Hippocampal formation (tissue), 2 donors: ENCODE results near the gene CAMTA1.
A peak's percentile ranks its signal among the peaks of the same experiment; 100 is the strongest.
"Not testable (repeated sequence)": the region's sequence is repeated elsewhere in the genome, so short reads cannot be mapped to it uniquely, and the experiment has no call there.

ENCODE experiments used
- DNase-seq, 2 donors: peaks; one replicate each; lab custom pipeline; 2025; lab: John Stamatoyannopoulos, UW

The CAMTA1 gene, protein sequence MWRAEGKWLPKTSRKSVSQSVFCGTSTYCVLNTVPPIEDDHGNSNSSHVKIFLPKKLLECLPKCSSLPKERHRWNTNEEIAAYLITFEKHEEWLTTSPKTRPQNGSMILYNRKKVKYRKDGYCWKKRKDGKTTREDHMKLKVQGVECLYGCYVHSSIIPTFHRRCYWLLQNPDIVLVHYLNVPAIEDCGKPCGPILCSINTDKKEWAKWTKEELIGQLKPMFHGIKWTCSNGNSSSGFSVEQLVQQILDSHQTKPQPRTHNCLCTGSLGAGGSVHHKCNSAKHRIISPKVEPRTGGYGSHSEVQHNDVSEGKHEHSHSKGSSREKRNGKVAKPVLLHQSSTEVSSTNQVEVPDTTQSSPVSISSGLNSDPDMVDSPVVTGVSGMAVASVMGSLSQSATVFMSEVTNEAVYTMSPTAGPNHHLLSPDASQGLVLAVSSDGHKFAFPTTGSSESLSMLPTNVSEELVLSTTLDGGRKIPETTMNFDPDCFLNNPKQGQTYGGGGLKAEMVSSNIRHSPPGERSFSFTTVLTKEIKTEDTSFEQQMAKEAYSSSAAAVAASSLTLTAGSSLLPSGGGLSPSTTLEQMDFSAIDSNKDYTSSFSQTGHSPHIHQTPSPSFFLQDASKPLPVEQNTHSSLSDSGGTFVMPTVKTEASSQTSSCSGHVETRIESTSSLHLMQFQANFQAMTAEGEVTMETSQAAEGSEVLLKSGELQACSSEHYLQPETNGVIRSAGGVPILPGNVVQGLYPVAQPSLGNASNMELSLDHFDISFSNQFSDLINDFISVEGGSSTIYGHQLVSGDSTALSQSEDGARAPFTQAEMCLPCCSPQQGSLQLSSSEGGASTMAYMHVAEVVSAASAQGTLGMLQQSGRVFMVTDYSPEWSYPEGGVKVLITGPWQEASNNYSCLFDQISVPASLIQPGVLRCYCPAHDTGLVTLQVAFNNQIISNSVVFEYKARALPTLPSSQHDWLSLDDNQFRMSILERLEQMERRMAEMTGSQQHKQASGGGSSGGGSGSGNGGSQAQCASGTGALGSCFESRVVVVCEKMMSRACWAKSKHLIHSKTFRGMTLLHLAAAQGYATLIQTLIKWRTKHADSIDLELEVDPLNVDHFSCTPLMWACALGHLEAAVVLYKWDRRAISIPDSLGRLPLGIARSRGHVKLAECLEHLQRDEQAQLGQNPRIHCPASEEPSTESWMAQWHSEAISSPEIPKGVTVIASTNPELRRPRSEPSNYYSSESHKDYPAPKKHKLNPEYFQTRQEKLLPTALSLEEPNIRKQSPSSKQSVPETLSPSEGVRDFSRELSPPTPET (N-terminal part only)

DNA sequence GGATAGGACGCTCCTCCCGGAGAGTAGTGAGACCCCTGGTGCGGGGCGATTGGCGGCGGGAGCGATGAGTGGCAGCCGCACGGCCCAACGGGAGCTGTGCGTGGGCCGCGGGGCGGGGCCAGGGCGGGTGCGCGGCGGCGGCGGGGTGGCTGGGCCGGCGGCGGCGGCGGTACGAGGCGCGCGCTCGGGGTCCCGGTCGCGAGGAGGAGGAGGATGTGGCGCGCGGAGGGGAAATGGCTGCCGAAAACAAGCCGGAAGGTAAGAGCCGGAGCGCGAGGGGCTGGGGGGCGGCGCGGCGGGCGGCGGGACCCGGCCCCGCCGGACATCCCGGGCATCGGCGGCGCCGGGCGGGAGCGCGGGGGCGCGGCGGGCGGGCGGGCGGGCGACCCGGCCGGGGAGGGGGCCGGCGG lies at the start of gene CAMTA1:
CAMTA1 (plus strand) TSS at position 137 of the 410 bp plus-strand sequence; CDS start at position 214, 77 bp downstream.
- DNase-seq = no peak

DNA sequence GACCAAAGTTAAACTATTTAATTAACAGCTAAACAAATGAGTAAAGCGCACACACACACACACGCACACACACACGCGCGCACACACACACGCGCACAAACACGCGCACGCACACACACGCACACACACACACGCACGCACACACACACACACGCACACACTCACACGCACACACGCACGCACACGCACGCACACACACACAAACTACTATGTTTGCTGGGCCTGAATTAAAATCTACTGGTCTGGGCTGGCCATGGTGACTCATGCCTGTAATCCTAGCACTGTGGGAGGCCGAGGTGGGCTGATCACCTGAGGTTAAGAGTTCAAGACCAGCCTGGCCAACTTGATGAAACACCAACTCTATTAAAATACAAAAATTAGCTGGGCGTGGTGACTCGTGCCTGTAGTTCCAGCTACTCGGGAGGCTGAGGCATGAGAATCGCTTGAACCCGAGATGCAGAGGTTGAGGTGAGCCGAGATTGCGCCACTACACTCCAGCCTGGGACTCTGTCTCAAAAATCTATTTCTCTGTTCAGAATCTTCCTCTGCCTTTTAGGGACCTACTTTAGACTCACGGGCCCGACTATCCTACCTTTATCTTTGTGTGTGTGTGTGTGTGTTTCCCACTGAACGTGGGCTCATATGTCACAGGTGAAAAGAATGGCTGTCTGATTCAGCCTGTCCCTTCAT lies 46.1 kb upstream of the CAMTA1 start:
- no peak for DNase-seq

DNA sequence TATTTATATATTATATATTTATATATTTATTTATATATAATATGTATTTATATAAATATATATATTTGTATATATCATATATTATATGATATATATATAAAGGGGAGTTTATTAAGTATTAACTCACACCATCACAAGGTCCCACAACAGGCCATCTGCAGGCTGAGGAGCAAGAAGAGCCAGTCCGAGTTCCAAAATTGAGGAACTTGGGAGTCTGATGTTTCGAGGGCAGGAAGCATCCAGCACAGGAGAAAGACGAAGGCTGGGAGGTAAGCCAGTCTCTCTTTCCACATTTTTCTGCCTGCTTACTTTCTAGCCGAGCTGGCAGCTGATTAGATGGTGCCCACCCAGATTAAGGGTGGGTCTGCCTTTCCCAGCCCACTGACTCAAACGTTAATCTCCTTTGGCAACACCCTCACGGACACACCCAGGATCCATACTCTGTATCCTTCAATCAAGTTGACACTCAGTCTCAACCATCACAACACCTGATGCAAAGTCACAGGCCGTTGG lies 42.5 kb upstream of the CAMTA1 start:
- DNase-seq = not testable (repeated sequence)

DNA sequence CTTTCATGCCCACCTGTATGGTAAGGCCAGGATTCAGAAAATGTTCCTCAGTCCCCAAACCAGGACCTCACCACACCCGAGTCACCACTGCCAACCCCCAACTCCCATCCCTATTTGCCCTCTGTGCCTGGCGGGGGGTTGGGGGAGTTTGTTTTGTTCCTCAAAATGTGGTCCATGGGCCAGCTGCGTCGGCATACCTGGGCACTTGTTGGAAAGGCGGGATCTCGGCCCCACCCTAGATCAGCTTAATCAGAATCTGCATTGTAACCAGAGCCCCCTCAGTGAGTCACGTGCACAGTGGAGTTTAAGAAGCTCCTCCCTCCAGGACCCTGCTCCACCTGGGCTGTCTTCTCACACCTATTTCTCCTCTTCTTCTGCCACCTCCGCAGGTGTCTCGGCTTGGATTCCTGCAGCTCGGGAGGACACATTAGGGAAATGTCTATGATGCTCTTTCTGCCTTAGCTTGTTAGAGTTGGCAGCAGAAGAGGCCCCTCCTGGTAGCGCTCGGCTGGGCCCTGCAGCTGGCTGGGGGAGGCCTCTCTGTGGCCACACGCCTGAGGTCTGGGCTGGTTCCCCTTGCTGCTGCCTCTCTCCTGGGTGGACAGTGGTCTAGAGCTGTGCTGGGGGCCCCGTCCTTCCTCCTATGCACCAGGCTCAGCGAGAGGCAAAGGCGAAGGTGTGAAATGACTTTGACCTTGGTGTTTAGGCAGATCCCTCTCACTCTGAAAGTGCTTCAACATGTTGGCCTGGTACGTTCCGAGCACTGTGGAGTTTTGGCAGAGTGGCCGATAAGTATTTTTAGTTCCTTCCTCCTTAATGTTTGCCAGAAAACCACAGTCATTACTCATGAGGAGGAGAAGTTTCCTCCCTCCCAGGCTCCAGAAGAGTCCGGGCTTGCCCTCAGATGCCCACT lies 41.8 kb upstream of the CAMTA1 start:
- DNase-seq = peak; percentile 17 to 44

DNA sequence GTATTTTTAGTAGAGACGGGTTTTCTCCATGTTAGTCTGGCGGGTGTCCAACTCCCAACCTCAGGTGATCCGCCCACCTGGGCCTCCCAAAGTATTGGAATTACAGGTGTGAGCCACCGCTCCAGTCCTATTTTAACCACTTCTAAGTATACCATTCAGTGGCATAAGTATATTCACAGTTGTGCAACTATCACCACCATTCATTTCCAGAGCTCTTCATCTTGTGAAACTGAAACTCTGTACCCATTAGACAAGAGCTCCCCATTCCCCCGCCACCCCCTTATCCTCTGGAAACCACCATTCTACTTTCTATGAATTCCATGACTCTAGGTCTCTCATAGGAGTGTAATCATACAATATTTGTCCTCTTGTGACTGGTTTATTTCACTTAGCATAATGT lies 40.2 kb upstream of the CAMTA1 start:
- no peak for DNase-seq

DNA sequence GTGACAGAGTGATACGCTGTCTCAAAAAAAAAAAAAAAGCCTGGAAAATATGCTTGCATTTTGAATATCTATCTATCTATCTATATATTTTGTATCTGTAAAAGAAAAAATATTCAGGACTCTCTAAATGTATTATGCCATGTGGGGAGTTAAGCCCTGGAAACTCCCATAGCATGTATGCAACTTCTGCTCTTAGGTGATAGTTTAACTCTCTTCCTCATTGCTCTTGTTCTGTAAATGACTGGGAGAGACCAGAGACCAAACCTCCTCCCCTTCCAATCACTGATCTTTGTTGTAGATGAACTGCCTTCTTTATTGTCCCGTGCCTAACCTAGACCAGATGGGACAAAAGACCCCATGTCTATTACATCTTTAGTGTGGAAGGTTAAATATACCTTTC lies 37.6 kb upstream of the CAMTA1 start:
- no peak for DNase-seq

DNA sequence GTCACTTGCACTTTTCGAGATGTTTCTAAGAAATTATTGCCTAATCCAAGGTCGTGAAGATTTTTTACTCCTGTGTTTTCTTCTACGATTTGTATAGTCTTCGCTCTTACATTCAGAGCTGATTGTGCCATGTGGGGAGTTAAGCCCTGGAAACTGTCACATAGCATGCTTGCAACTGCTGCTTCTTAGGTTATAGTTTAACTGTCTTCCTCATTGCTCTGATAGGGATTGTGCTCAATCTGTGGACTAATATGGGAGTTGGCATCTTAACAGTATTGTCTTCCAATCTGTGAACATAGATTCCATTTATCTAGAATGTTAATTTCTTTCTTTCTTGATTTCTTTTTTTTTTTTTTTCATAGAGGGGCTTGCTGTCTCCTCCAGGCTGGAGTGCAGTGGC lies 34.8 kb upstream of the CAMTA1 start:
- DNase-seq = no peak

DNA sequence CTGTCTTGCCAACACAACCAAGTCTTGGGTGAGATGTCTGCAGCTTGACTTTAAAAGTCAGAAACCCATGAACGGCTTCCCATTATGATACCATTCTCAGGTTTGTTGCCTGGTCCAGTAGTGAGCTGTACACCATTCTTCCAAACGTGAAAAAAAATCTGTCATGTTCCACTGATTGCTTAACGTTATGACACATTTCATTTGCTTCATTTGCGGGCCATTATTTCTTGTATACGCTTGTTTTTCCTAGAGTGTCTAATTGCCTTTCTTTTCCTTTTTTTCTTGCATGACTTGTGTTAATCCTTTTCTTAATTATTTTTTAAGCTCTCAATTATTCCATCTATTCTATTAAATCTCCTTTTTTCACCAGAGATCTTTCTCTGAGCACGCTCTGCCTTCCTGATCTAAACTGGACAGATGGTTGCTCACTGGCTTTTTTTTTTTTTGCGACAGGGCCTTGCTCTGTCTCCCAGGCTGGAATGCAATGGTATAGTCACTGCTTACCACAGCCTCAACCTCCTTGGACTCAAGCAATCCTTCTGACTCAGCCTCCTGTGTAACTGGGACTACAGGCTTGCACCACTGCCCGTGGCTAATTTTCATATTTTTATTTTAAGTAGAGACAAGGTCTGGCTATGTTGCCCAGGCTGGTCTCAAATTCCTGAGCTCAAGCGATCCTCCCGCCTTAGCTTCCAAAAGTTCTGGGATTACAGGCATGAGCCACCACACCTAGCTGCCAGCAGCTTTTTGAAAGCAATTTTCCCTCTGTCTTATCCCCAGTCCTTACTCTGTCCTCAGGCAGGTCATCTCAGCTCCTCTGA lies 31.7 kb upstream of the CAMTA1 start:
- DNase-seq = no peak

DNA sequence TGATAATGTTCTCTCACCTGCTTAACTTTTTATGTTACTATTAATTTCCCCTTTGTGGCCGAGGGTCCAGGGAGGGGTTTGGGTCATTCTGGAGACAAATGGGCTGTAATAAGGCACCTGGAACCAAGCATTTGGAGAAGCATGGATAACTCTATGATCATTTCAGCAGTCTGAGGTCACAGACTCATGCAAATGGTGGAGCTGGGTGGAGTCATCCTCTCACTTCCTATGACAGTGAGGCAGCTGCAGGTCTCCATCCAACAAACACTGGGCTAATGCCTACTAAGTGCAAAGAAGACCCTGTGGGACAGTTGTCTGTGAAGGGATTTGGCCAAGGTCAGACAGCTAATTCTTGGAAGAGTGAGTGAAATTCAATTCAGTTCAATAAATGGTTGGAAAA lies 28.8 kb upstream of the CAMTA1 start:
- DNase-seq = no peak

DNA sequence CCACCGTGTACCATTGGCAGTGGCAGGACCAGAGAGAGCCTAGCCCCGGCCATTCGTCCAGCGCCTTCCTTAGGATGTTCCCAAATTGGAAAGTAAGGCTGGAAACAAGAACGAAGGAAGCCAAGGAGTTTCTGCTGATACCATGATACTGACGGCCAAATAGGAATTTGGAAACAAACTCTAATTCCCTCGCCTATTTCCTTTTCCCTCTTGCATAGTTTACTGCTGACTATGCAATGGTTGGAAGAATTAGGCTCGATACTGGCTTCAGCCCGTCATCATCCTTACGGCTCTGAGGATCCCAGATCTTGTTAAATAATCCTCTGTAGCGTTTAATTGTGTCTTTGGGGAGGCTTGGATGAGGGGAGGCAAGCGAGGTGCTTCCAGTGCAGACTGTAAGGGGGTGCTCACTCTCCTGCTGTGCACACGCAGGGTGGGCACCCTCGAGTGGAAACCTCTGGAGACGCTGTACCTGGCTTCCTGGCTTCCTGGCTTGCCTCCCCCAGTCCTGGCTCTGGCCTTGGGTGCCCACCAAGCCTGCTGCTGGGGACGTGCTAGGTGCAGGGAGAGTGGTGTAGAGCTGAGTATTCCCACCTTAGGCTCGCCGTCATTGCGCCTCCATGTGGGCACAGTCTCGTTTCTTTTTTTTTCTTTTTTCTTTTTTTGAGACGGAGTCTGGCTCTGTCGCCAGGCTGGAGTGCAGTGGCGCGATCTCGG lies 27.4 kb upstream of the CAMTA1 start:
- DNase-seq = no peak

DNA sequence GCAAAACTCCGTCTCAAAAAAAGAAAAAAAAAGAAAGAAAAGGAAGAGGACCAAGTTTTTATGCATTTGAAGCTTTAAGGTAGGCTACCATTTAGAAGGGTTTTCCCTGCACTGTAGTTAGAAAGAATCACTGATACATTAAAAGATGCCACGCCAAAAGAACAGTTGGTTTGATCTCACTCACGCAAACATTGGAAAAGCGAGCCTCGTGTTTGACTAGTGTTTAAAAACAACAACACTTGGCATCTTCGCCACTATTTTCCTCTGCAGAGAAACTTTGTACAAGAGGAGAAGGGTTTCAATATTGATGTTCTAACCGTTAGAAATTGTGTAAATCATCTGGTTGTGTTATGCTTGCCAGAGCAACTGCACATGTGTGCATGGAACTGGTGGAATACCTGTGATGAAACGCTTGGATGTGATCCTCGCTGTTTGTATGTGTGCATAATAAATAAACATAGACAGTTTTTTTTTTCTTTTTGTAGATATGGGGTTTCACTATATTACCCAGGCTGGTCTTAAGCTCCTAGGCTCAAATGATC lies 24.0 kb upstream of the CAMTA1 start:
- DNase-seq = no peak

DNA sequence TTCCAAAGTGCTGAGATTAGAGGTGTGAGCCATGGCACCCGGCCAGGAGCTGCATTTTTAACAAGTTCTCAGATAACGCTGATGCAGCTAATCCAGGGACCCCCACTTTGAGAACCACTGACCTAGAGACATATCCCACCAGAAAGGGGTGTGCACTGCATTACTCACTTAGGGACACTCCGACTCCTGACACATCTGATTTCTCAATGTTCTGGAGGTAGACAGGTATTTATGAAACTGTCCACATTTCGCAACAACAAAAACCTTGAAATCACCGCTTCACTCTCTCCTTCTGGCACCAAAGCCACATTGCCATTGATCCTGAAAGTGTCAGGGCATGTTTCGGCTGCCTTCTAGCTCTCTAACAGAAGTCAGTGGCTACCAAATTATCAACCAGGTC lies 23.2 kb upstream of the CAMTA1 start:
- no peak for DNase-seq

DNA sequence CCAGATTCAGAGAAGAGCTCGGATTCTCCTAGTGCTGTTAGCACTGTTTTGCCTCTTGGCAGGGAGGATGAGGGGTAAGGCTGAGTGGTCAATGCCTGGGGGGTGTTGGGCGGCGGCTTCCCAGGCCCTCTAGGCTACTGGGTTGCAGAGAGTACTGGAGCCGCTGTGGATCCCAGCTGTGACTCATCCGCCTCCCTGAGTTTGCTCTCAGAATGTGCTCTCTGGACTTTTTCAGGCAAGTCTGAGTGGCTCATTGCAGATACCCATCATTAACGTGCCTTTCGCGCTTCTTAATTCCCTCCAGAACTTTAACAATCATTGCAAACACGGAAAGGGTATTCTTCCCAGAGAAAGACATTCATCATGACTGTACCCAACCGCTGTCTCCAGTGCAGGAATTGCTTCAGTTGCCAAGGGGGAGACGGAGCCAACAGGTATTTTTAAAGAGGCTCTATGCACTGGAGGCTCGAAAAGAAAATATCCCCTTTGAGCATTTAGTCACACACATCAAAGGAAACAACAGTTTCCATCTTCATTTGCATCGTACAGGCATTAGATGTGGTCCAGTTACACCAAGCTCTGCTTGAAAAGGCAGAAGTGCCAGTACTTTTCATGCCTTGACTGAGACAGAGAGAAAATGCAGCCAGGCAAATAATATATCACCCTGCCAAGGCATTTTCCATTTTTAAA lies 14.4 kb upstream of the CAMTA1 start:
- no peak for DNase-seq

DNA sequence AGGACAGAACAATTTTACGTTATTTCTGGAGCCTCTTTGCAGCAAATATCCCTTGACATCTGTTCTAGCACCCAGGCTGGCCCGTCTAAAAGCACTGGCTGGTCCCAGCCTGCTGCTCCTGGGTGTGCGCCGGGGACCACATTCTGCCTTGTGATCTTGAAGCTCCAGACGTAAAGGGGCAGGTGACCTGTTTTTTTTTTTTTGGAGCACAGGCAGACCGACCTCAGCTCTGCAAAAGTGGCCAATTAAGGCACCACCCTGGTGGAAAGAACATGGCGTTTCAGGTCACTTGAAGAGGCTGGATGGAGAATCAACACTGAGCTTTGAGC lies 13.8 kb upstream of the CAMTA1 start:
- no peak for DNase-seq

DNA sequence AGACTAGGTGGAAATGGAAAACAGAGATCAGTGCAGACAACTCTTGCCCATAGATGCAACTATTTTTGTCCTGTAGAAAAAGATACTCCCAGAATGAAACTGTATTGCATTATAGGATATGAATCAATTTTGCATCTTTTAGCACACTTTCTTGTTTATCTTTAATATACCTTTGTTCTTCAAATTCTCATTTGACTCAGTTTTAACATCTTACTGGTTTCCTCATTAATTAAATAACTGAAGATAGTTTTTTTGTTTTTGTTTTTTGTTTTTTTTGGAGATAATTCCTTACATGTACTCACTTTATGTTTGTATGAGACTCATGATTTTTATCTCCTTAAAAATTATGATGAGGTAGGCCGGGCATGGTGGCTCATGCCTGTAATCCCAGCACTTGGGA lies 10.9 kb upstream of the CAMTA1 start:
- DNase-seq = no peak

DNA sequence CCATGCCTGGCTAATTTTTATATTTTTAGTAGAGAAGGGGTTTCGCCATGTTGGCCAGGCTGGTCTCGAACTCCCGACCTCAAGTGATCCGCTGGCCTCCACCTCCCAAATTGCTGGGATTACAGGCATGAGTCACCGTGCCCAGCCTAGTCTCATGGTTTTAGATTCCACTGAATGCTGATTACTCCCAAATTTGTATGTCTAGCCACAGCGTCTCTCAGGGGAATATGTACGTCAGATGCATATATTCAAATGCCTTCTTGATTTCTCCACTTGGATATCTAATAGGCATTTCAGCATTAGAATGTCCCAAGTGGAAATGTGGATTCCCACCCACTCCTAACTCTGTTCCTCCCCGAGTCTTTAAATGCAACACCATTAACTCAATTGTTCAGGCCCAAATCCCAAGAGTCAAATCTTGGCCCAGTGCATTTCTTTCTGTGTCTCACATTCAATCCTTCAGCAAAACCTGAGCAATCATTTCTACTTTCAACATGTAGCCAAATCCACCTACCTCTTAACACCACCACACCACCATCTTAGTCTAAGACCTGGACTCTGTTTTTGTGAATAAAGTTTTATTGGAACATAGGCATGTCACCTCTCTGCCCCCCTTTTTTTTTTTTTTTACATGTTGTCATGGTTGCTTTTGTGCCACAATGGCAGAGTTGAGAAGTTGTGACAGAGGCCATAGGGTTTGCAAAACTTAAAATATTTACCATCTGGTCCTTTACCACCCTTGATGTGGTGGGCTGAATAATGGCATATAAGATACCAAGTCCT lies 9.8 kb upstream of the CAMTA1 start:
- no peak for DNase-seq

DNA sequence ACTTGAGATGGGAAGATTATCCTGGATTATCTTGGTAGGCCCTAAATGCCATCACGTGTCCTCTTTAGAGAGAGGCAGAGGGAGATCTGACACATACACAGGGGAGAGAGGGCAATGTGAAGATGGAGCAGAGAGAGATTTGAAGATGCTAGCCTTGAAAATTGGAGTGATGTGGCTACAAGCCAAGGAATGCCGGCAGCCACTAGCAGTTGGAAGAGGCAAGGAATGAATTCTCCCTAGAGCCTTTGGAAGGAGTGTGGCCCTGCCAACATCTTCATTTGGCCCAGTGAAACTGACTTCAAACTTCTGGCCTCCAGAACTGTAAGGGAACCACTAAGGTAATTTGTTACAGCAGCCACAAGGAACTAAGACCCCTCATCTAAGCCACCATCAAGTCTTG lies 8.9 kb upstream of the CAMTA1 start:
- DNase-seq = no peak
